Muscle of leg (tissue), 16 donors: ENCODE data around the gene GOLGA8H. TPM values are rescaled to one million over a fixed set of nuclear protein-coding genes. Genes with fewer than 3 reads are reported as not detected.
"Not testable (repeated sequence)": the region's sequence is repeated elsewhere in the genome, so short reads cannot be mapped to it uniquely, and the experiment has no call there.

Source experiments
- DNase-seq: peaks from one replicate; pipeline ENCODE4 v3.0.0; 2013
- H3K27ac ChIP-seq: one replicate; pipeline ENCODE4 v1.5.1; 2013; ENCODE audit warnings: mild to moderate bottlenecking, low read length, control low read depth
- H3K27me3 ChIP-seq: one replicate; pipeline ENCODE4 v1.6.1; 2013; ENCODE audit warnings: low read length; ENCODE audit not compliant: control insufficient read depth, insufficient read depth
- H3K36me3 ChIP-seq: one replicate; pipeline ENCODE4 v1.6.1; 2013; ENCODE audit warnings: low read length; ENCODE audit not compliant: control insufficient read depth, insufficient read depth
- H3K4me1 ChIP-seq: one replicate; pipeline ENCODE4 v1.6.1; 2013; ENCODE audit warnings: low read length; ENCODE audit not compliant: control insufficient read depth, insufficient read depth
- H3K4me3 ChIP-seq: one replicate; pipeline ENCODE4 v1.5.1; 2013; ENCODE audit warnings: low read length, control low read depth
- H3K9me3 ChIP-seq: replicated peaks from 2 replicates; pipeline ENCODE4 v1.6.1; 2013; ENCODE audit warnings: low read depth, low read length; ENCODE audit not compliant: control insufficient read depth
- WGBS: methylation state at CpG from one replicate; pipeline ENCODE4 v1.1.5; 2013; ENCODE audit warnings: missing lambda C conversion rate; ENCODE audit not compliant: insufficient coverage; 5-methylcytosine and 5-hydroxymethylcytosine counted together
- long read RNA-seq, 11 donors: transcript quantifications; one replicate each; lab custom pipeline, GENCODE V29; 2026
- polyA plus RNA-seq, 8 donors: library from polyadenylated mRNA; unstranded; fragments of 120-200 nt; gene quantifications; one replicate each; pipeline versions ENCODE4 v1.2.1 to v1.2.3, GENCODE V29; 2013; ENCODE audit warnings: inconsistent platforms in 1 of 8, low replicate concordance in 1 of 8; ENCODE audit not compliant: insufficient read length in 8 of 8, insufficient read depth in 1 of 8
- total RNA-seq: library from RNA; stranded (reverse); fragments of 120-200 nt; gene quantifications from one replicate; pipeline ENCODE4 v1.2.4, GENCODE V29; 2013

GOLGA8H gene
- total RNA-seq (0.49 TPM), polyA plus RNA-seq (under 1 TPM; 0.13 to 0.74 (median 0.45) TPM)
- long read RNA-seq, donor 1: 0 reads
- long read RNA-seq, donor 2: 0 reads
- long read RNA-seq, donor 3: 0 reads
- long read RNA-seq, donor 4: 0 reads
- long read RNA-seq, donor 5: 0 reads
- long read RNA-seq, donor 6: 0 reads
- long read RNA-seq, donor 7: 0 reads
- long read RNA-seq, donor 8: 0 reads
- long read RNA-seq, donor 9: 0 reads
- long read RNA-seq, donor 10: 0 reads
- long read RNA-seq, donor 11: 0 reads

GRCh38 chr15:30603796-30604195 lies at the start of gene GOLGA8H:
Gene GOLGA8H (plus strand): TSS chr15:30604028. CDS start chr15:30604126, 98 bp downstream.
- H3K27ac ChIP-seq, DNase-seq: not testable (repeated sequence)
- WGBS: 83% methylated on average over 1 of the region's 8 CpGs

GRCh38 chr15:30566949-30567348 lies 36.9 kb upstream of the GOLGA8H start:
- WGBS: no CpG with 5 or more reads among the region's 6 CpGs
- H3K27me3 ChIP-seq: not testable (repeated sequence)

More at GRCh38 chr15:30603796-30604195, at the start of gene GOLGA8H:
- not testable (repeated sequence) for H3K4me1 ChIP-seq, H3K36me3 ChIP-seq, H3K27me3 ChIP-seq, H3K4me3 ChIP-seq, H3K9me3 ChIP-seq

GRCh38 chr15:30573012-30573491 lies 30.8 kb upstream of the GOLGA8H start:
- not testable (repeated sequence) for H3K36me3 ChIP-seq, H3K4me1 ChIP-seq, H3K27me3 ChIP-seq, H3K9me3 ChIP-seq, H3K4me3 ChIP-seq, DNase-seq, H3K27ac ChIP-seq
- WGBS: no CpG with 5 or more reads among the region's 38 CpGs

More at GRCh38 chr15:30566949-30567348, 36.9 kb upstream of the GOLGA8H start:
- not testable (repeated sequence) for H3K27ac ChIP-seq, H3K4me3 ChIP-seq, H3K36me3 ChIP-seq, H3K4me1 ChIP-seq, H3K9me3 ChIP-seq, DNase-seq

GRCh38 chr15:30579394-30579970 lies 24.3 kb upstream of the GOLGA8H start:
- no CpG with 5 or more reads among the region's 6 CpGs for WGBS
- H3K4me3 ChIP-seq, H3K27me3 ChIP-seq, H3K9me3 ChIP-seq, H3K36me3 ChIP-seq, H3K27ac ChIP-seq, H3K4me1 ChIP-seq, DNase-seq: not testable (repeated sequence)

- H3K36me3 ChIP-seq, DNase-seq, H3K9me3 ChIP-seq, H3K4me1 ChIP-seq, H3K27ac ChIP-seq, H3K27me3 ChIP-seq, H3K4me3 ChIP-seq: not testable (repeated sequence)
- no CpG with 5 or more reads among the region's 4 CpGs for WGBS
Observed at GRCh38 chr15:30580716-30581115, 23.1 kb upstream of the GOLGA8H start.

- H3K36me3 ChIP-seq, DNase-seq, H3K9me3 ChIP-seq, H3K4me3 ChIP-seq, H3K27ac ChIP-seq, H3K4me1 ChIP-seq, H3K27me3 ChIP-seq: not testable (repeated sequence)
- WGBS: no CpG with 5 or more reads among the region's 2 CpGs
Observed at GRCh38 chr15:30598953-30599352, 4.9 kb upstream of the GOLGA8H start.

- no CpG with 5 or more reads among the region's 6 CpGs for WGBS
- H3K27ac ChIP-seq, H3K27me3 ChIP-seq, H3K36me3 ChIP-seq, H3K9me3 ChIP-seq, H3K4me1 ChIP-seq, DNase-seq, H3K4me3 ChIP-seq: not testable (repeated sequence)
Observed at GRCh38 chr15:30612271-30612670, 8.4 kb downstream of the GOLGA8H start.

GRCh38 chr15:30621342-30621741 lies 17.5 kb downstream of the GOLGA8H start:
- not testable (repeated sequence) for H3K4me3 ChIP-seq, H3K36me3 ChIP-seq, DNase-seq, H3K27me3 ChIP-seq, H3K4me1 ChIP-seq, H3K9me3 ChIP-seq, H3K27ac ChIP-seq
- WGBS: no CpG with 5 or more reads among the region's 3 CpGs

GRCh38 chr15:30625436-30626193 lies 21.8 kb downstream of the GOLGA8H start, which contains the start of gene ARHGAP11B:
Gene ARHGAP11B (plus strand): TSS chr15:30626128.
- DNase-seq: peak; percentile 99
- not testable (repeated sequence) for H3K36me3 ChIP-seq, H3K9me3 ChIP-seq, H3K27me3 ChIP-seq, H3K4me1 ChIP-seq
- 0% methylated on average over 18 of the region's 35 CpGs for WGBS
- Histone ChIP-seq H3K4me3 (peak within 1 kb of the TSS; percentile 58), H3K27ac (peak within 1 kb of the TSS; percentile 94)

- not testable (repeated sequence) for H3K36me3 ChIP-seq, H3K27ac ChIP-seq, H3K27me3 ChIP-seq, H3K9me3 ChIP-seq, H3K4me1 ChIP-seq
- H3K4me3 ChIP-seq: peak overlapping the region; percentile 58
- 3% methylated on average over 5 of the region's 22 CpGs for WGBS
- peak; percentile 25 for DNase-seq
Observed at GRCh38 chr15:30626194-30626565, 22.4 kb downstream of the GOLGA8H start.
